ENCODE measurements around the gene TTC28. TPM values are rescaled to one million over a fixed set of nuclear protein-coding genes. Genes with fewer than 3 reads are reported as not detected.

Gene TTC28
- total RNA-seq, 1 experiment from 2014 or later, result 0.12 TPM

GRCh38 chr22:28637225-28637624 is 42.4 kb downstream of the TTC28 start (continued):
- TF ChIP-seq, protein P1, sequence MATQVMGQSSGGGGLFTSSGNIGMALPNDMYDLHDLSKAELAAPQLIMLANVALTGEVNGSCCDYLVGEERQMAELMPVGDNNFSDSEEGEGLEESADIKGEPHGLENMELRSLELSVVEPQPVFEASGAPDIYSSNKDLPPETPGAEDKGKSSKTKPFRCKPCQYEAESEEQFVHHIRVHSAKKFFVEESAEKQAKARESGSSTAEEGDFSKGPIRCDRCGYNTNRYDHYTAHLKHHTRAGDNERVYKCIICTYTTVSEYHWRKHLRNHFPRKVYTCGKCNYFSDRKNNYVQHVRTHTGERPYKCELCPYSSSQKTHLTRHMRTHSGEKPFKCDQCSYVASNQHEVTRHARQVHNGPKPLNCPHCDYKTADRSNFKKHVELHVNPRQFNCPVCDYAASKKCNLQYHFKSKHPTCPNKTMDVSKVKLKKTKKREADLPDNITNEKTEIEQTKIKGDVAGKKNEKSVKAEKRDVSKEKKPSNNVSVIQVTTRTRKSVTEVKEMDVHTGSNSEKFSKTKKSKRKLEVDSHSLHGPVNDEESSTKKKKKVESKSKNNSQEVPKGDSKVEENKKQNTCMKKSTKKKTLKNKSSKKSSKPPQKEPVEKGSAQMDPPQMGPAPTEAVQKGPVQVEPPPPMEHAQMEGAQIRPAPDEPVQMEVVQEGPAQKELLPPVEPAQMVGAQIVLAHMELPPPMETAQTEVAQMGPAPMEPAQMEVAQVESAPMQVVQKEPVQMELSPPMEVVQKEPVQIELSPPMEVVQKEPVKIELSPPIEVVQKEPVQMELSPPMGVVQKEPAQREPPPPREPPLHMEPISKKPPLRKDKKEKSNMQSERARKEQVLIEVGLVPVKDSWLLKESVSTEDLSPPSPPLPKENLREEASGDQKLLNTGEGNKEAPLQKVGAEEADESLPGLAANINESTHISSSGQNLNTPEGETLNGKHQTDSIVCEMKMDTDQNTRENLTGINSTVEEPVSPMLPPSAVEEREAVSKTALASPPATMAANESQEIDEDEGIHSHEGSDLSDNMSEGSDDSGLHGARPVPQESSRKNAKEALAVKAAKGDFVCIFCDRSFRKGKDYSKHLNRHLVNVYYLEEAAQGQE (IDR thresholded peaks at IDR 0.05; ENCODE audit: low read depth), result no peak
- TF ChIP-seq ELF1 (IDR thresholded peaks at IDR 0.05; ENCODE audit: borderline replicate concordance, low read depth) (no peak), YY1 (IDR thresholded peaks at IDR 0.05; ENCODE audit: extremely low read depth, insufficient replicate concordance, low read depth, low read length) (no peak)

DNA sequence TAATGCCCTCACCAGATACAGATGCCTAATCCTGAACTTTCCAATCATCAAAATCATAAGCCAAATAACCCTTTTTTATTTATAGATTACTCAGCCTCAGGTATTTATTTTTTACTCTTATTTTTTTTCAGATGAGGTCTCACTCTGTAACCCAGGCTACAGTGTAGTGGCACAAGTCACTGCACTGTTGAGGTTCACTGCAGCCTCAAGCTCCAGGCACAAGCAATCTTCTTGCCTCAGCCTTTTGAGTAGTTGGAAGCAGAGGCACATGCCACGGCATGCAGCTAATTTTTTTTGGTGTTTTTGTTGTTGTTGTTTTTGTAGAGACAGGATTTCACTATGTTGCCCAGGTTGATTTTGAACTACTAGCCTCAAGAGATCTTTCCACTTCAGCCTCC is 49.5 kb downstream of the TTC28 start:
- H3K27ac ChIP-seq (ENCODE audit: low read depth, low read length), result no peak overlapping the region
- H4K20me1 ChIP-seq (ENCODE audit: insufficient read depth), result no peaks in the 10 kb centered on the region
- DNase-seq (ENCODE audit: low read depth, low spot score) (no peak), ATAC-seq (no peak)
- no peak overlapping the region for H3K4me2 ChIP-seq (ENCODE audit: low read length)
- H3K4me3 ChIP-seq (replicated peaks in 1 of 2; ENCODE audit: low read depth in 1 of 2, low read length in 2 of 2), result no peak overlapping the region
- BruUV-seq (replicated peaks), result no TSS peak
- intact Hi-C loops (cut with micrococcal nuclease), result no loop called here
- CTCF ChIA-PET, result no interaction called here
- no peaks in the 10 kb centered on the region for H3K27me3 ChIP-seq (ENCODE audit: insufficient read depth, low read length)
- no peaks in the 10 kb centered on the region for H3K4me1 ChIP-seq (ENCODE audit: control insufficient read depth in 1 of 2, insufficient read depth in 2 of 2, low read length in 2 of 2)
- RAD21 ChIA-PET (ENCODE audit: low non-redundant PET in 1 of 2, low total read pairs in 2 of 2, uncharacterized antibody in 2 of 2, unreplicated experiment in 2 of 2), result no interaction called here
- no peaks in the 10 kb centered on the region for H3K36me3 ChIP-seq (ENCODE audit: control insufficient read depth in 1 of 2, insufficient read depth in 2 of 2, low read length in 2 of 2)
- no peaks in the 10 kb centered on the region for H3K9me2 ChIP-seq (ENCODE audit: insufficient read depth)
- H3K9ac ChIP-seq (ENCODE audit: low read length), result no peak overlapping the region
- H3K79me2 ChIP-seq (ENCODE audit: insufficient read depth, low read length), result no peaks in the 10 kb centered on the region
- TF ChIP-seq ATF3 (IDR thresholded peaks at IDR 0.05) (no peak), RAD21 (IDR thresholded peaks at IDR 0.05; ENCODE audit: low read depth) (no peak), SIN3A (IDR thresholded peaks at IDR 0.05; ENCODE audit: low read depth) (no peak), YY1 (IDR thresholded peaks at IDR 0.05; ENCODE audit: extremely low read depth, insufficient replicate concordance, low read depth, low read length) (no peak), FOSL1 (IDR thresholded peaks at IDR 0.05; ENCODE audit: low read depth) (no peak), JUND (IDR thresholded peaks at IDR 0.05) (no peak), EZH2phosphoT487 (IDR thresholded peaks at IDR 0.05; ENCODE audit: borderline replicate concordance) (no peak), EZH2 (IDR thresholded peaks at IDR 0.05) (no peak), ZBTB33 (IDR thresholded peaks at IDR 0.05; ENCODE audit: extremely low read depth, insufficient replicate concordance, low read length) (no peak), ELF1 (IDR thresholded peaks at IDR 0.05; ENCODE audit: borderline replicate concordance, low read depth) (no peak), EGR1 (IDR thresholded peaks at IDR 0.05; ENCODE audit: low read depth) (no peak), ZNF274 (IDR thresholded peaks at IDR 0.05; ENCODE audit: low read depth, low read length) (no peak), POLR2AphosphoS5 (IDR thresholded peaks at IDR 0.05; ENCODE audit: low read depth, low read length) (no peak)
- TF ChIP-seq, protein P2, sequence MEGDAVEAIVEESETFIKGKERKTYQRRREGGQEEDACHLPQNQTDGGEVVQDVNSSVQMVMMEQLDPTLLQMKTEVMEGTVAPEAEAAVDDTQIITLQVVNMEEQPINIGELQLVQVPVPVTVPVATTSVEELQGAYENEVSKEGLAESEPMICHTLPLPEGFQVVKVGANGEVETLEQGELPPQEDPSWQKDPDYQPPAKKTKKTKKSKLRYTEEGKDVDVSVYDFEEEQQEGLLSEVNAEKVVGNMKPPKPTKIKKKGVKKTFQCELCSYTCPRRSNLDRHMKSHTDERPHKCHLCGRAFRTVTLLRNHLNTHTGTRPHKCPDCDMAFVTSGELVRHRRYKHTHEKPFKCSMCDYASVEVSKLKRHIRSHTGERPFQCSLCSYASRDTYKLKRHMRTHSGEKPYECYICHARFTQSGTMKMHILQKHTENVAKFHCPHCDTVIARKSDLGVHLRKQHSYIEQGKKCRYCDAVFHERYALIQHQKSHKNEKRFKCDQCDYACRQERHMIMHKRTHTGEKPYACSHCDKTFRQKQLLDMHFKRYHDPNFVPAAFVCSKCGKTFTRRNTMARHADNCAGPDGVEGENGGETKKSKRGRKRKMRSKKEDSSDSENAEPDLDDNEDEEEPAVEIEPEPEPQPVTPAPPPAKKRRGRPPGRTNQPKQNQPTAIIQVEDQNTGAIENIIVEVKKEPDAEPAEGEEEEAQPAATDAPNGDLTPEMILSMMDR (IDR thresholded peaks at IDR 0.05 in 2 of 3, conservative IDR thresholded peaks at IDR 0.05 in 1 of 3; ENCODE audit: borderline replicate concordance in 1 of 3, insufficient read depth in 1 of 3, low read depth in 2 of 3, low read length in 2 of 3), result no peak
- POLR2A ChIA-PET, result no interaction called here
- H2AFZ ChIP-seq (ENCODE audit: low read depth, low read length, poor library complexity, severe bottlenecking), result no peak overlapping the region
- no peaks in the 10 kb centered on the region for H3K9me3 ChIP-seq (ENCODE audit: control insufficient read depth in 1 of 2, insufficient read depth in 1 of 2, low read depth in 1 of 2, low read length in 2 of 2)
